NCI-H524 (cell line): ENCODE data around the gene CYP2B6.
"Not testable (repeated sequence)": the region's sequence is repeated elsewhere in the genome, so short reads cannot be mapped to it uniquely, and the experiment has no call there.

Source experiments
- DNase-seq, 2 experiments: peaks; one replicate each; lab custom pipeline; 2025; lab: John Stamatoyannopoulos, UW

Gene CYP2B6

GRCh38 chr19:40990972-40991381, at the start of gene CYP2B6:
Gene CYP2B6, plus strand, starts transcription at chr19:40991282. Its CDS starts 24 bp downstream, at chr19:40991306.
- DNase-seq: no peak

- DNase-seq: no peak
Measured at GRCh38 chr19:40941481-40942219, 49.4 kb upstream of the CYP2B6 start.

GRCh38 chr19:40945645-40946044, 45.4 kb upstream of the CYP2B6 start:
- DNase-seq: no peak

- no peak for DNase-seq
Measured at GRCh38 chr19:40947114-40947513, 44.0 kb upstream of the CYP2B6 start.

GRCh38 chr19:40947573-40947972, 43.5 kb upstream of the CYP2B6 start:
- no peak for DNase-seq

GRCh38 chr19:40948580-40949299, 42.3 kb upstream of the CYP2B6 start:
- DNase-seq: no peak

- DNase-seq: no peak
Measured at GRCh38 chr19:40954573-40954972, 36.5 kb upstream of the CYP2B6 start.

- no peak for DNase-seq
Measured at GRCh38 chr19:40959338-40959737, 31.7 kb upstream of the CYP2B6 start.

GRCh38 chr19:40960062-40960685, 30.9 kb upstream of the CYP2B6 start:
- no peak for DNase-seq

- DNase-seq: no peak
Measured at GRCh38 chr19:40960780-40961179, 30.3 kb upstream of the CYP2B6 start.

- no peak for DNase-seq
Measured at GRCh38 chr19:40962460-40962961, 28.6 kb upstream of the CYP2B6 start.

GRCh38 chr19:40964361-40964760, 26.7 kb upstream of the CYP2B6 start:
- DNase-seq: not testable (repeated sequence)

GRCh38 chr19:40965351-40965750, 25.7 kb upstream of the CYP2B6 start:
- DNase-seq: not testable (repeated sequence)

GRCh38 chr19:40966591-40966990, 24.5 kb upstream of the CYP2B6 start:
- DNase-seq: not testable (repeated sequence)

GRCh38 chr19:40968065-40968464, 23.0 kb upstream of the CYP2B6 start:
- DNase-seq: not testable (repeated sequence)

- DNase-seq: not testable (repeated sequence)
Measured at GRCh38 chr19:40969721-40970120, 21.4 kb upstream of the CYP2B6 start.

- DNase-seq: not testable (repeated sequence)
Measured at GRCh38 chr19:40970396-40971345, 20.4 kb upstream of the CYP2B6 start.

- peak in 1 of 2 experiments; percentile 61 for DNase-seq
Measured at GRCh38 chr19:40974633-40975037, 16.4 kb upstream of the CYP2B6 start.

- DNase-seq: no peak
Measured at GRCh38 chr19:40976134-40976533, 14.9 kb upstream of the CYP2B6 start.

- no peak for DNase-seq
Measured at GRCh38 chr19:40976724-40977123, 14.4 kb upstream of the CYP2B6 start.

GRCh38 chr19:40979759-40980158, 11.3 kb upstream of the CYP2B6 start:
- DNase-seq: not testable (repeated sequence)
